ENCODE measurements around the gene AOPEP.

AOPEP gene

DNA sequence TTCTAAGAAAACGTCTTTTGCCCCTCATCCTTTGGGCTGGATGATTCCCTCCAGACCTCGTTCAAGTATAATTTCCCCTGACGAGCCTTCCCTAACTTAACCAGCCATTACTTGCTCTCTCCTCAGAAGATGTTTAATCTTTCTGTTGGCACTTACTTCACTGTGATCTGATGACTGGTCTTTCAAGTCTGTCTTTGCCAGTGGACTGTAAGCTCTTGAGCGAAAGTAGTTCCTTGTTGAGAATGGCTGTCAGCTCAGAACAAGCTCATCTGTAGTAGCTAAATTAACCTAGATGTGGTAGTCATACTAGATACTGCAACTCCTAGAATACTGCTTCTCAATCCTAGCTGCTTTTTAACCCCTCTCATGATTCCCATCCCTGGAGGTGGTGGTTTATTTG, 125.0 kb downstream of the AOPEP start:
- DNase-seq, result no peak

GRCh38 chr9:94851892-94852291, 125.4 kb downstream of the AOPEP start:
- DNase-seq, result no peak

DNA sequence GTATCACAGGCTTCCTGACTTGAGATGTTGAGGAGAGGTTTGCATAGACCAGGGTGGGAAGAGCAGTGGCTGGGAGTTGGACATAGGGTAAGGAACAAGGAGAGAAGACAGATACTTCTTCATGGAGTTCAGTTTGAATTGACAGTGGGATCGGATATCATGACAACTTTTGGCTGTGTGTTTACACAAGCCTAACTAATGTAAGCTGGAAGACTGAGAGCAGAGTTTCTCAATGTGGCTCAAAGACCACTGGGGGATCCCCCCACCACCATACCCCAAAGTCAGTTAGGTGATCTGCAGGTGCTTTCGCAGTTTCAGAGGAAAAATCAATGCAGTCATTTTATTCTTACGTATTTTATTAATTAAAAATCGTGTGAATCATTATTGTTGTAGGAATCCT, 125.9 kb downstream of the AOPEP start:
- no peak for DNase-seq

DNA sequence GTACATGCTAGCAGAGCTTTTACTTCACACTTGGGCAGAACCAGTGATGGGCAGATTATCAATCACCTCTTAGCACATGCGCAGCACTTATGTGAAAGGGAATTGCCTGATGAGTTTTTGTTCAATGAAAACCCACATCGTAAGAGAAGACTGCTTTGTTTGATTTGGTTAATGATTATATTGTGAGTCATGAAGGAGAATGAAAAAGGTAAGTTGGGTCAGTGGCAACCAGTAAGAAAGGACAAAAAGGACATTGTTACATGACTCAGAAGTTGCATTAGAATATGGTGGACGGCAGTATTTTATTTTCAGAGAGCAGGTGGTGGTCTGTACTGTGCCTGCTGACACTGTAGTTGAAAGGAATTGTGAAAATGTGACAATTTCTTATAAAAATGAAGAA, 127.4 kb downstream of the AOPEP start:
- no peak for DNase-seq

- DNase-seq, result no peak
Observed at GRCh38 chr9:94855903-94856302, 129.4 kb downstream of the AOPEP start.

GRCh38 chr9:94857791-94858190, 131.3 kb downstream of the AOPEP start:
- DNase-seq, result no peak

GRCh38 chr9:94859226-94859625, 132.7 kb downstream of the AOPEP start:
- DNase-seq, result no peak

GRCh38 chr9:94859891-94860290, 133.4 kb downstream of the AOPEP start:
- DNase-seq, result no peak

- peak; percentile 93 for DNase-seq
Observed at GRCh38 chr9:94860678-94861588, 134.4 kb downstream of the AOPEP start.

GRCh38 chr9:94861589-94862272, 135.2 kb downstream of the AOPEP start:
- DNase-seq, result peak; percentile 25

DNA sequence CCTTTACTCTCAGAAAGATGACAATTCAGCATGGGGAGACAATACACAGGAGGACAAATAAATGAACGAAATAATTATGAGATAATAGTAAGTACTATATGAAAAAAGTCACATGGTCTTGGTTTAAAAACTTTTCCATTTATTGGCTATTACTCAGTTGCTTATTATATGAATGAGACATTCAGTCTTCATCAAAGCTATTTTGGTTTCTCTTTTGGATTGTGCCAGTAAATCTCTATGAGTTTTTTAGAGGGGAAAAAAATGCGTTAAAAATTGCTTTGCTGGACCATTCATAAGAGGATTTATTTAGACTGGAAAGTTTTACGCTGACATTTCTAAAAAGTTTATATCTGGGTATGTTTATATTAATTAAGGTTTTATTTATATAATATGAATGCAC, 137.7 kb downstream of the AOPEP start:
- DNase-seq, result no peak

DNA sequence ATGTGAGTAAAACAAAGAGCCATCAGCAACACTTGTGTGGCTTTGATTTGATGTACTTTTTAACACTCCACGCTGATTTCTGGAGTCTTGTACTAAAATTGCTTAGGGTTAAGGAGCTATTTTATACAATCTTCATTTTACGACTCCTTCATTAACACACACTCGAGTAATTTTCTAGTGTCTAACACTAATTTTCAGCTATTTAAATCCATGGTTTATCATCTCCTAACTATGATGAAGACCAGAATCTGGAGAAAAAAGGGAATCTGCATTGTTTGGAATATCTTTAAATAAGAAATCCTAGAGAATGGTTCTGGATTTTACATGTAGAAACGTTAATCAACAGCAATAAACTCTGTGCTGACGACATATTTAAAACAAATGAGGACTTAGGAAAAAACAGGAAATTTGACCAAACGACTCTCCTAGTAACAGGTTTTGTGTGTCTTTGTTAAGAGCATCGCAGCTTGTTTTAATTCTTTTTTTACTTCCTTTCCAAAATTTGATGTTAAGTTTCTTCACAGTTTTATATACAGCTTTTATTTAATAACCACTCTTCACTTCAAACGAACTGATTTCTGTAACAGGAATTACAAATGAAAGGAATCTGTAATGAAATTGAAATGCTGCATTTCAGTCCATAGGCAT, 138.5 kb downstream of the AOPEP start:
- no peak for DNase-seq

- DNase-seq, result no peak
Observed at GRCh38 chr9:94865582-94866452, 139.3 kb downstream of the AOPEP start.

GRCh38 chr9:94866770-94867169, 140.3 kb downstream of the AOPEP start:
- DNase-seq, result no peak

- no peak for DNase-seq
Observed at GRCh38 chr9:94867281-94867841, 140.9 kb downstream of the AOPEP start.

DNA sequence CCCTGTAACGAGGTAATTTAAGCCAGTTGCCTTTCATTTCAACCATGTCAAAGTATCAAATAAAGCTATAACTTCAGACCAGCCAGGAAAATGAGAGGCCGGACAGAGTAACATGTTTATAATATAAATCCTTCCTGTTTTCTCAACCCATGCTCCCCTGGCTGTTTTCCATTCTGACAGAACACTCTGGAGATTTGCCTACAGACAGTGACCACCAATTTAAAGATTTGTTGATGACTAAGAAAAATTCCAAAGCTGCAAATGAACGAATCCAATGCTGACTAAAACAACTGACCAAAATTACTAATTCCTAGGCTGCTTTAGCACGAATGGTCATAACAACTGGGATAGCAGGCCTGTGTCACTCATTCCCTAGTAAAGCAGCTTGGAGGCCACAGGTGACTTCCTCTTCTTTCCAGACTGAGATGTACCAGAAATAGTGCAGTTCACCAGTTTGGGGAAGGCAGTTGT, 141.4 kb downstream of the AOPEP start:
- no peak for DNase-seq

GRCh38 chr9:94868464-94868863, 142.0 kb downstream of the AOPEP start:
- DNase-seq, result no peak

DNA sequence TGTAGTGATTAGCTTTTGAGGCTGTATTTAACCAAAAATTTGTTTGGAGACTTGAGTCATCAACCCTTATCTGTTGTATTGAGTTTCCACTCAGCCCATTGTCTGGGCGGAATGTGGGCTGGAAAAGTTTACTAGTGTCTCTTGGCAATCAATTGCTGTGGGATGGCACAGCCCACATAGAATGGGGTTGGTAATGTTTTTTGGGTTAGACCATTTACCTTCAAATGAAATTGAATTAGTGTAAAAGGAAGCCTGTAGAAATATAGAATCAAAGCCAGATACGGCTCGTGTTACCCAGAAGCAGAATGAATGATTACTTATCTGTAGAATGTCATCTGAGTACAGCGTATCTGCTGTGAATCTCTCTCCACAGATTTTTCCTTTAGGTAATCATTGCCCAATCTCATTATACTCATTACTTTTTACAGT, 142.9 kb downstream of the AOPEP start:
- DNase-seq, result no peak

DNA sequence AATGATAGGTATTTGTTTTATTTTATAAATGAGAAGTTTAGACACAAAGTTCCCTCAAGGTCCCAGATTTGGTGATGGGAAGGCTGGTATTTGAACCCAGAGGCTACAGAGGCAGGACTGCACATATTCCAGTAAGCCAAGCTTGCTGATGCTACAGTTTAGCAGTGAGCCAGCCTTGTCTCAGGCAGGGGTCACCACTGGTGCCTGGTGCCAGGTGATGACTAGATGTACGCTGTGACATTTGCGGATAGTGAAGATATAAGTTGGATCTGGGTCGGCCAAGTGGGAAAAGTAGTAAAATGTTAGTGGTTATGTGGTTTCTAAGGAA, 143.9 kb downstream of the AOPEP start:
- DNase-seq, result no peak

DNA sequence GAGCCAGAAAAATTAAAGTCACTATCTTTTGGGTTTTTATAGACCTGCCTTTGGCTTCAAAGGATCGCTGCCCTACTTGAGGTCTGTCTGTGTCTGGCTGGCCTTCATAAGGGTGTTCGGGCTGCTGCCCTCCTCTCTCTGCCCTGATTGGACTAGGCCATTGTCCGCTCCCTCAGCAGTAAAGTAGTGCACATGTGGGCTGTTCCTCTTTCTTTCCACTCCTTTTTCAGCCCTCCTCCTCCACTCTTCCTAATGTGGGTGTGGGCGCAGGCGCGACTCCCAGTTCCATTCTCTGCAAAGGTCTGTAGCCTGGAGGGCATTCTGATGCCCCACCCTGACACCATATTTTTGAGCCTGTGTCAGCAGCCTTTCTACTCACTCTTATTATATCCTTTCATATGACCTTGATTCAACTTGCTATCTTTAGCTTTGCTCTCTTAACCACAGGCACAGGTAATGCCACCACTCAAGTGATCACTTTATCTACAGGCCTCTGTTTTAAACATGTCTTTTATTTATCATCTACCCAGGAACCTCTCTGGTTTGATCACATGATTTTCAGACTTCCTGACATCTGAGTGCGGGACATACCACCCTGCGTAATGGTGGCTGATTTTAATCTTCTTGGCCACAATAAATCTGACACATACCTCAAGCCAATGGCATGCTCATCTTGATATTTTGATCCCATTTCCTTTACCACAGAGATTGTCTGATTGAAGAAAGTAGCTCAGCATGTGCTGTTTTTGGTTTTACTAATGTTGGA, 144.5 kb downstream of the AOPEP start:
- DNase-seq, result no peak

- no peak for DNase-seq
Observed at GRCh38 chr9:94872083-94872833, 145.8 kb downstream of the AOPEP start.

Measured in MV-4-11 (cell line).